Stimulated activated CD4-positive, alpha-beta T cell treated with anti-CD3 and anti-CD28 coated beads, Interleukin-4, amount 100 ng/mL, for 1 hour (primary cell): Measurements from ENCODE around the gene KCNH5.

Experiments used
- DNase-seq: peaks from one replicate; pipeline ENCODE4 v3.0.0-alpha.2; 2020

The KCNH5 gene

GRCh38 chr14:62734831-62735230, 310.4 kb downstream of the KCNH5 start:
- DNase-seq: no peak

DNA sequence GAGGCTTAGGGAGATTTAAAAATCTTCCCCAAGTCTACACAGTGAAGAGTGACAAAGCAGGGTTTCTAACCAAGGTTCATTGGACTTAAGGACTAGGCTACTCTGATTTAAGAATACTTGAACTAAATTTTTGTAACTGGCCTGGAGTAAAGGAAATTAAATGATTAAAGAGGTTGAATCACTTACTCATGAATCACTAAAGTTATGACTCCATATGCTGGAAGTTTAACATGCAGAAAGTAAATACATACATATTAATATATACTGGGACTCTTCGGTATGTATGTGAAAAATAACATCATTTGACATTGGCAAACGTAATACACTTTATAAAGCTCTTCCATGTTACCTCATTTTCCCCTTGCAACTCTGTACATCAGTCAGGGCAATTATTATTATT, 322.9 kb downstream of the KCNH5 start:
- DNase-seq: no peak

- no peak for DNase-seq
Measured at GRCh38 chr14:62718629-62719028, 326.6 kb downstream of the KCNH5 start.

GRCh38 chr14:62711351-62712023, 333.8 kb downstream of the KCNH5 start:
- no peak for DNase-seq

DNA sequence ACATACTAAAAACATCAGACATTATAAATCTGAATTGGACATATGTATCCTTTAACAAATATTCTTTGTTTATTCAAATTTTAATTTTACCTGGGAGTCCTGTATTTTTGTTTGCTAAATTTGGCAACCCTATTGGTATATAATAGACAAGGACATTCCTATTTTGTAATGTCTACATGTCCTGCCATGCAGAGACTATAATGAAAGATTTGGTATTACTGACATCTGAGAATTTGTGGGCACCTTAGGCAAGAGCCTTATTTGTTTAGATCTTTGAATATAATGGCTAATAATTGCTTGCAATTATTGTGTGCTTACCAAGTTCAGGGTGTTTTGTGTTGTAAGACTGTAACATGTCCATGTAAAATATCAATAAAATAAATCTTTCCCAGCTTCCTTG, 334.4 kb downstream of the KCNH5 start:
- DNase-seq: no peak

- DNase-seq: no peak
Measured at GRCh38 chr14:62709773-62710172, 335.5 kb downstream of the KCNH5 start.

- DNase-seq: no peak
Measured at GRCh38 chr14:62706217-62706616, 339.0 kb downstream of the KCNH5 start.

- DNase-seq: no peak
Measured at GRCh38 chr14:62697461-62697860, 347.8 kb downstream of the KCNH5 start.

DNA sequence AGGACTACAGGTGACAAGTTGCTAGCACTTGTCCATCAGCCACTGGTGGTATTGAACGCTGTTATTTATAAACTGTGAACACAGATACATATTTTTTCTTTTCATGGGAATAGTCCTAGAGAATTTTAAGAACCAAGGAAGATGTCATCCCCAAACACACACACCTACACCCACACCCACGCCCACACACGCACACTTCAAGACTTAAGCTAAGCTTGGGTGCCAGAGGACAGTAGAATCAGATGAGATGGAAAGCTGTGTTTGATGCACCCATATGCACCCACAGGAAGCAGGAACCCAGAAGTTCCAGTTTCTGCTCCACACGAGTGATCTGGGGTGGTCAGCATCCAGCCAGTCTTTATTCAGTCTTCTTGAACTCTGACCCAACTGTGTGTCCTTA, 348.3 kb downstream of the KCNH5 start:
- DNase-seq: no peak

- DNase-seq: no peak
Measured at GRCh38 chr14:62696331-62696924, 348.8 kb downstream of the KCNH5 start.

DNA sequence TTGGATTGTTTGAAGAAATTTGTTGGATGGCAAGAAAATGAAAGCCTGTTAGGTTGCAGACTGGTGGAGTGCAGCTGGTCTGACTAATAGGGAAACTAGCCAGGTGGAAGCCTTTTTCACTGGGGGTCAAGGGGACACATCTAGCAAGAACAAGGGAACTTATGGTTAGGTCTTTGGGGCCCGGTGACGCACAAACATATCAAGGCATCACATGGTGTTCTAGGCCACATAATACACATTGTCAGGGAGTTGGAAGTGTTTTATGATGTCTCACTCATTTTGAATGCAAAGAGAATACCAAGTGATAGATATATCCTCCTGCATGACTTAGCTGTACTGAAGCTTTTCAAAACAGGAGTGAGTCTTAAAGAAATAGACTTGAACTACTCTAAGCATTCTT, 351.2 kb downstream of the KCNH5 start:
- no peak for DNase-seq

- DNase-seq: no peak
Measured at GRCh38 chr14:62692490-62693106, 352.7 kb downstream of the KCNH5 start.

DNA sequence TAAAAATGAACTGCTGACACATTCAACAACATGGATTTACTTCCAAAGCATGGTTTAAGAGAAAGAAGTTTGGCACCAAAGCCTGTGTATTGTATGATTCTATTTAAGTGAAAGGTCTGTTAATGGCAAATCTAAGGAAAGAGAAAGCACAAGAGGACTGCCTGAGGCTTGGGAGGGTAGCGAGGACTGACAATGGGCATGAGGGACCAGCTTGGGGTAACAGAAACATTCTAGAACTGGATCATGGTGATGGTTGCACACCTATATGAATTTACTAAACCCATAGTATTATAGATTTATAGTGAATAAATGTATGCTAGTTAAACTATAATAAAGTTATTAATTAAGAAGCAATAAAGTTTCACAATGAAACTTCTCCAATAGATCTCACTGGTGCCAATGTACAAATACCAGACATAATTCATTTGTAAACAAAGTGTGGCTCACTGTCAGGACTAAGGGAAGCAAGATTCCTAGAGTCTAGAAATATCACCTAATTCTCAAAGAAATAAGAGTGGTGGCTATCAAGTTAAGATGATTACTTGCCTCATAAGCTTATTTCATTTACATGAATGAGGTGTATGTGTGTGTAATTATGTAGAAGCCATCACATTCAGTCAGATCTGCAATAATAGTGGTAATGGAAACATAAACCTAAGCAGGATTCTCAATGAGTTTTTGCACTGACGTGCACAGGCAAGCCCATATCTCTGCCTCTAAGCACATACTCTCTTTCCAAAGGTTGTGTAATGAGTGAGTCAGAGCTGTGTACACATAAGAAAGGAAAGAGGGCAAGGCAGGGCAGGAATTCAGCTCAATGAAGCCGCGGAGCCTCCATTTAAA, 353.4 kb downstream of the KCNH5 start:
- no peak for DNase-seq

DNA sequence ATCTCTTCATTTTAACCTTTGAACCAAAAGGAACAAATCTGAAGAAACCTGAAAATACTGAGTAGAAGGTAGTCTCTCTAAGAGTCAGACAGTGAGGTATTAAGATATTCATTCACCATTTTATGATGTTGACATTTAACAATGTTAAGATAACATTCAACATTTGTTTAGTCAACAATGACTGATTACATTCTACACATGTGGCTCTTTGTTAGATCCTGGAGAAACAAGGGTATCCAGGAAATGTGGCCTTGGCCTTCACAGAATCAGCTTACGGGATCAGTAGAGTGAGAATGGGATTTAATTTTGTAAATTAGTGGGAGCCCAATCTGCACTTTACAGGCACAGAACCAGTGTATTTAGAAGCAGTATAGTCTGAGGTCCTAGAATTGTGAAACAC, 355.5 kb downstream of the KCNH5 start:
- no peak for DNase-seq

GRCh38 chr14:62687818-62688217, 357.4 kb downstream of the KCNH5 start:
- no peak for DNase-seq

DNA sequence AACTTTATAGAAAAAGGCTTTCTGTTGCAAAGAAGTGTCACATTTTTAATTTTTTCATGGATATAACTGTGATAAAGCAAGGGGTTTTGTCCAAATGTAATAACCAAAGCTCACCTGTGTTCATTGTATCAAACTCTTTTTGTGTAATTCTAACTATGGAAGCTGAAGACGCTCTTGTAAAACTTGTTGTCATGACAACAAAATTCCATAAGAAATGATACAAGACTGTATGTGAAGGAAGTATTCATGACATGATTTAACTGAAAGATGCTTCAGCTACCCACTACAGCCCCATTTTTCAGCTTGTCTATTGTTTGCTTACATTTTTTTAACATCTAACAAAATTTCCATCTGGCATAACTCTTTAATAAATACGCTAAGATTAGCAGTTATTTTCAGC, 360.9 kb downstream of the KCNH5 start:
- DNase-seq: no peak

DNA sequence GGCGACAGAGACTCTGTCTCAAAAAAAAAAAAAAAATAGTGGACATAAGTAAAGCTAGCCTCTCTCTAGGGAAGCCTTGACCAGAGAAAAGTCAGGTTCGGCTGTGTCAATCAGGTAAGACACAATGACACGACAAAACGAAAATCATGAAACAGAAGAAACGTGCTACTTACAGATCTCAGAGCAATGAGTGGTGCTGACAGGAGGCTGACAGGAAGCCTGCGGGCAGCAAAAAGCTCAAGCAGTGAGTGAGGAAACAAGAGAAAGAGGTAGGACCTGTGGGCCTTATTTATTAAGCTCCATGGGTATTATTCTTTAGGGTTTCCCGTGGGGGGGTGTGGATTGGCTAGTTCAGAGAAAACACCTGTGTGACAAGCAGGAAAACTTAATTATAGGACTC, 363.1 kb downstream of the KCNH5 start:
- no peak for DNase-seq

DNA sequence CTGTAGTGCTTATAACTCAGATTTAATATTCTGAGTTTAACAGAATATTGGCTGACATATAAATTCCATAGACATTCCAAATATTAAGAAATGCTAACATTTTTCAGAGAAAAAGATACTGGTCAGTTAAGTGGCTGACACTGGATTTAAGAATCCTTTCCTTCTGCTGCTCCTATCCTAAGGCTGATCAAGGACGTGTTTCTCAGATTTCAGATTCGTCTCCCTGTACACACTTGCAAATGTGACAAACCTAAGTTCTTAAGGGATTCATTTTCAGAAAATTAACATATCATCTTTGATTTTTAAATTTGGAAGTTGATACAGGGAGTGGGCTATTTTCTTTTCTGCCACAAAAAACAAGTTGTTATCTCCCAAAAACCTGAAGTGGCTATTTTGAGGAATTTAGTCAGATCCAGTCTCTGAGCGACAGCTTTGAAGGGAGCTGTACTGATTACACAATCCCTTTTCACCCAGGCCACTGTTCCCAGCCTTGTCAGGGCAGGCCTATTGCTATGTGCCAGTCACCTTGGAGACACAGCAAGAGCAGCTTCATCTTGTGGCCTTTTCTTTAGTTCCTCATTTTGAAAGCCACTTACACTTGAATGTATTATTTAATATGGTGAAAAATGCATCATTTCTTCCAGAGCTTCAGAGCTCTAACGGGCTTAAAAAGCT, 370.6 kb downstream of the KCNH5 start:
- no peak for DNase-seq

GRCh38 chr14:62673014-62673755, 372.1 kb downstream of the KCNH5 start:
- no peak for DNase-seq

- DNase-seq: no peak
Measured at GRCh38 chr14:62670526-62670925, 374.7 kb downstream of the KCNH5 start.

GRCh38 chr14:62667421-62667914, 377.8 kb downstream of the KCNH5 start:
- DNase-seq: no peak

DNA sequence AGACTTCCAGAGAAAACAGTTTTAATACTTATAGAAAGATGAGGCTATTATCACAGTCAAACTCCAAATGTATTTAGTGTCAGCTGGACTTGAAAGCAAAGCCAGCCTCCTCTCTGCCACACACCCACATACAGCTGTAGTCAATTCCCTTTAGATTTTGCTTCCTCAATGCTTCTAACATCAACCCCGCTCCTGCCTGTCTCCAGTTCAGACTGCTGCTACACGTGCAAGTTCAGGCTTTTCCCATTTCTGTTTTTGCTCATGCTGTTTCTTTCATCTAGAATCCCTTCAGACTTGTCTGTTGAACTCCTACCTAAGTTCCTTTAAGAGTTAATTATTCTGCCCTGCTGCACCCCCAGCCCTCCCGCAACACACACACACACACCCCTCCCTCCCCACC, 380.0 kb downstream of the KCNH5 start:
- no peak for DNase-seq
